ENCODE measurements around the gene SLC13A4. TPM values are rescaled to one million over a fixed set of nuclear protein-coding genes. Genes with fewer than 3 reads are reported as not detected.
"Not testable (repeated sequence)": the region's sequence is repeated elsewhere in the genome, so short reads cannot be mapped to it uniquely, and the experiment has no call there.

SLC13A4 gene
- total RNA-seq, 1 experiment from 2014 or later = 0.21 TPM

- DNase-seq (ENCODE audit: low read depth, low spot score) = no peak
- in situ Hi-C loops (cut with HindIII; ENCODE audit: low pct_unique_long_range_greater_than_20kb, low sequenced_read_pairs) = no loop called here
Measured at GRCh38 chr7:135658564-135658963, 69.4 kb downstream of the SLC13A4 start.

DNA sequence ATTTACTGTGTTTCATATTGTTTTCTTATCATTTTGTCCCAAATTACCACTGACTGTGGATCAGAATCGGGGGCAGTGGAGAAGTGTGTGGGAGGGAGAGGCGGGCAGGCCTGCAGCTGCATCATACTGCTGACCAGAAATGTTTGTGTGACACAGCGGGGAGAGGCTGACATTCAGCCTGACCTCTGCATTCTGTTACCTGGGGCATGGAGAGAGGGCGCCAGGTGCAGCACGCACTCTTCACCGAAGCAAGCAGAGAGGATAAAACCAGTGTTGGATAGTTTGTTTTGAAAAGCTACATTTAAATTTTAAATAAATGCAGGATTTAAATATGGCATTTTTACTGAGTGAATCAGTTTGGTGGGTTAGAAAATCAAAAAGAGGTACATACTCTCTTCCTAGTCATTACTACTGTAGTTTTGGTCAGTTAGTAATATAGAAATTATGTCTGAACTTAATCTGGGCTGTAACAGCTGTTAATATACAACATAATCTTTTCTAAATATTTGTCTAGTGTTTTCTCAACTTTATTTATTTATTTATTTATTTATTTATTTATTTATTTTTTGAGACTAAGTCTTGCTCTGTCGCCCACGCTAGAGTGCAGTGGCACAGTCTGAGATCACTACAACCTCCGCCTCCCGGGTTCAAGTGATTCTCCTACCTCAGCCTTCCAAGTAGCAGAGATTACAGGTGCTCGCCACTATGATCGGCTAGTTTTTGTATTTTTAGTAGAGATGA is 74.5 kb downstream of the SLC13A4 start:
- in situ Hi-C loops (cut with HindIII; ENCODE audit: low pct_unique_long_range_greater_than_20kb, low sequenced_read_pairs) = no loop called here
- DNase-seq (ENCODE audit: low read depth, low spot score) = no peak

GRCh38 chr7:135650831-135651573 is 77.0 kb downstream of the SLC13A4 start:
- no peak for DNase-seq (ENCODE audit: low read depth, low spot score)
- in situ Hi-C loops (cut with HindIII; ENCODE audit: low pct_unique_long_range_greater_than_20kb, low sequenced_read_pairs) = no loop called here

- in situ Hi-C loops (cut with HindIII; ENCODE audit: low pct_unique_long_range_greater_than_20kb, low sequenced_read_pairs) = no loop called here
- no peak for DNase-seq (ENCODE audit: low read depth, low spot score)
Measured at GRCh38 chr7:135648235-135648634, 79.8 kb downstream of the SLC13A4 start.

- no peak for DNase-seq (ENCODE audit: low read depth, low spot score)
- in situ Hi-C loops (cut with HindIII; ENCODE audit: low pct_unique_long_range_greater_than_20kb, low sequenced_read_pairs) = no loop called here
Measured at GRCh38 chr7:135647755-135648154, 80.2 kb downstream of the SLC13A4 start.

DNA sequence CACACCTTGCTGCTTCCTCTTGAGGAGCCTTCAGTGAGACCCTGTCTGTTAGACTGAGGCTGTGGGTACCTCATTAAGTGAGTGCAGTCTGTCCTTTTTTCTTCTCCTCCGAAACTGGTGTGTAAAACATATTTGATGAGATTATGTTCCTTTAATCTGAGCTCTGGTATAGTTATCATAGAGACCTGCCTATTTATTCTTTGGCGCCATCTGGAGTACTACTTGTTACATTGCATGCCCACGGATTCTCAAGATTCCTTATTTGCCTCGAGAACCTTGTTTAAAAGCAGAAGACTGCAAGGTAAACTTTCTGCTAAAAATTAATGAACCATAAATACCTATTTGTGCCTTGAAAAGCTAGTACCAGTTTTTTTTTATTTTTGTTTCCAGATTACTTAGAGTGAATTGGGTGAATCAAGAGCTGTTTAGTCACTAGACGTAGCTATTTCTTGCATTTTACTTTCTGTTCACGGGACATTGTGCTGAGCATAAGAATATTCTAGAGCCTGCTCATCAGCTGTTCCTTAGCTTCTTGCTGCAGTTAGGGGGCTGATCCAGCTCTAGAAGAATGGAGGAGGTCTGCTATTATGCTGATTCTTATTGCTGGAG is 82.6 kb downstream of the SLC13A4 start:
- DNase-seq (ENCODE audit: low read depth, low spot score) = peak; percentile 78
- in situ Hi-C loops (cut with HindIII; ENCODE audit: low pct_unique_long_range_greater_than_20kb, low sequenced_read_pairs) = no loop called here

DNA sequence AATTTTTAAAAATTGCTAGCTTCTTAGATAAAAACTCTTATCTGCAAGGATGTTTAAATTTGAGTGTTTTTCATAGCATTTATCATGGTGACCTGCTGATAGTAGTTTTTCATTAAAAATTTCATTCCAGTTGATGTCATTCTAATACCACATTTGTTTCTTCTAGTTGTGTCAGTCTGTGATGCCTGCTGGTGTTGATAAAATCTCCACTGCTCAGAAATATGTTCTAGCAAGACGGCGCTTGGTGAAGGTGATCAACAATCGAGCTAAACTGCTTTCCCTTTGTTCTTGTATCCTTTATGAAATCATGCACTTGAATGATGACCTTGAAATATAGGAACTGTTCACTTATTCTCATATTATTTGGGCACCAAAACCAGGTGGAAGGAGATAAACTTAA is 83.3 kb downstream of the SLC13A4 start:
- no peak for DNase-seq (ENCODE audit: low read depth, low spot score)
- in situ Hi-C loops (cut with HindIII; ENCODE audit: low pct_unique_long_range_greater_than_20kb, low sequenced_read_pairs) = no loop called here

DNA sequence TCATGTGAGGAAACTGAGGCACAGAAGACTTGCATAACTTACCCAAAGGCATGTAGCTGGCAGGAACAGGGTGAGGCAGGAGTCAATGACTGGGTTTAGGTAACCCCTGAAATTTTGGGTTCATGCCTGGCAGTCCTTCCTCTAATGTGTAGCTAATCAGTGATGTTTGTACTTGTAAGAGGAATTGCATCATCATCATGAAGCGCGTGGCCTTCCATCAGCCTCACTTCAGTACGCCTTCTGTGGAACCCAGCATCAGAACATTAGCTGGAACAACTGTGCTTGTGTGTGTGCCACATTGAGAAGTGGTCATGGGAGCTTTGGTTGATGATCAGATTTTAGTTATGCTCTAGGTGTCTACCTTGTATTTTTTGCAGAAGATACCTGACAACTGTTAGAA is 83.8 kb downstream of the SLC13A4 start:
- in situ Hi-C loops (cut with HindIII; ENCODE audit: low pct_unique_long_range_greater_than_20kb, low sequenced_read_pairs) = no loop called here
- no peak for DNase-seq (ENCODE audit: low read depth, low spot score)

DNA sequence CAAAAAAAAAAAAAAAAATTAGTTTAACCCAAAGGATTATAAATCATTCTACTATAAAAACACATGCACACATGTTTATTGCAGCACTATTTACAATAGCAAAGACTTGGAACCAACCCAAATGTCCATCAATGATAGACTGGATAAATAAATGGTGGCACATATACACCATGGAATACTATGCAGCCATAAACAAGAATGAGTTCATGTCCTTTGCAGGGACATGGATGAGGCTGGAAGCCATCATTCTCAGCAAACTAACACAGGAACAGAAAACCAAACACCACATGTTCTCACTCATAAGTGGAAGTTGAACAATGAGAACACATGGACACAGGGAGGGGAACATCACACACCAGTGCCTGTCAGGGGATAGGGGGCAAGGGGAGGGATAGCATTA is 88.3 kb downstream of the SLC13A4 start:
- DNase-seq (ENCODE audit: low read depth, low spot score); in situ Hi-C loops (cut with HindIII; ENCODE audit: low pct_unique_long_range_greater_than_20kb, low sequenced_read_pairs): not testable (repeated sequence)

- no peak for DNase-seq (ENCODE audit: low read depth, low spot score)
- in situ Hi-C loops (cut with HindIII; ENCODE audit: low pct_unique_long_range_greater_than_20kb, low sequenced_read_pairs) = no loop called here
Measured at GRCh38 chr7:135634191-135634878, 93.7 kb downstream of the SLC13A4 start.

Small RNA genes lying within 50 kb of the gene (small RNA-seq; reads per million reads assigned to genes)
- gene RNU6-1154P = 0 reads per million in 2 experiments

Other genes with a start within 250 kb of the SLC13A4 start
- gene CNOT4, start 218.1 kb downstream of the SLC13A4 start, total RNA-seq (2014; rRNA removed; shearing (Covaris generic)) = 13.6 and 14.1 TPM in 2 replicates
- gene NUP205, start 170.3 kb downstream of the SLC13A4 start, total RNA-seq (2014; rRNA removed; shearing (Covaris generic)) = 121 and 138 TPM in 2 replicates
- 15.8 and 18.7 TPM in 2 replicates for gene STMP1, start 65.7 kb downstream of the SLC13A4 start, total RNA-seq (2014; rRNA removed; shearing (Covaris generic))
- gene FAM180A, start 20.6 kb upstream of the SLC13A4 start, total RNA-seq (2014; rRNA removed; shearing (Covaris generic)) = 0.43 TPM in 1 of 2 replicates, not detected in the other
- gene MTPN, start 249.2 kb upstream of the SLC13A4 start, total RNA-seq (2014; rRNA removed; shearing (Covaris generic)) = 159 and 168 TPM in 2 replicates